K562 (cell line): ENCODE data around the gene NDUFAF2. TPM values are rescaled to one million over a fixed set of nuclear protein-coding genes. Genes with fewer than 3 reads are reported as not detected.
A peak's percentile ranks its signal among the peaks of the same experiment; 100 is the strongest.

Experiments used
- ARHGAP35 ChIP-seq: fragments of 450-650 bp; IDR thresholded peaks from 2 replicates; pipeline ENCODE4 v1.6.1; 2018; ENCODE audit not compliant: partially characterized antibody
- ATF3 ChIP-seq, 2 experiments: fragments of 450-650 bp in 1 of 2; sonication (generic) in 1 of 2; formaldehyde crosslinking in 1 of 2; IDR thresholded peaks in 1 of 2; conservative IDR thresholded peaks in 1 of 2; 2 replicates each; pipeline versions ENCODE4 v1.6.1 to v1.8.1; 2016 to 2023; ENCODE audit warnings: mild to moderate bottlenecking in 2 of 2, moderate library complexity in 2 of 2, inconsistent platforms in 1 of 2, missing genetic modification reagents in 1 of 2
- ATF7 ChIP-seq: fragments of 450-650 bp; IDR thresholded peaks from 2 replicates; pipeline ENCODE4 v1.7.1; 2014; ENCODE audit warnings: mild to moderate bottlenecking, moderate library complexity
- BRD4 ChIP-seq: fragments of 200-600 bp; sonication (generic); IDR thresholded peaks from 2 replicates; pipeline ENCODE4 v1.6.1; 2017; ENCODE audit warnings: inconsistent platforms
- CREB1 ChIP-seq, 2 experiments: sonication (generic) in 1 of 2; formaldehyde crosslinking in 1 of 2; IDR thresholded peaks; 2 replicates each; pipeline versions ENCODE4 v1.6.1 to v1.8.0; 2012 to 2022; ENCODE audit warnings: inconsistent platforms in 1 of 2, mild to moderate bottlenecking in 1 of 2, missing genetic modification reagents in 1 of 2, moderate library complexity in 1 of 2
- ETV5 ChIP-seq: sonication (generic); formaldehyde crosslinking; IDR thresholded peaks from 2 replicates; pipeline ENCODE4 v1.4.0; 2020; ENCODE audit warnings: low read depth, mild to moderate bottlenecking, missing genetic modification reagents
- FOXA3 ChIP-seq, 2 experiments: fragments of 450-650 bp in 1 of 2; sonication (generic) in 1 of 2; formaldehyde crosslinking; IDR thresholded peaks in 1 of 2; conservative IDR thresholded peaks in 1 of 2; 2 replicates each; pipeline versions ENCODE4 v1.4.0 to v1.8.0; 2020 to 2022; ENCODE audit warnings: mild to moderate bottlenecking in 2 of 2, missing genetic modification reagents in 1 of 2
- HNRNPUL1 ChIP-seq: fragments of 200-400 bp; formaldehyde crosslinking; IDR thresholded peaks from 2 replicates; pipeline ENCODE4 v1.6.1; 2017; ENCODE audit warnings: low read length
- ID3 ChIP-seq, 2 experiments: fragments of 250-450 bp in 1 of 2; fragments of 450-650 bp in 1 of 2; sonication (Bioruptor Pico) in 1 of 2; IDR thresholded peaks; 2 replicates each; pipeline versions ENCODE4 v1.6.1 to v1.8.0; 2016 to 2021; ENCODE audit warnings: mild to moderate bottlenecking in 2 of 2, moderate library complexity in 2 of 2, missing compliant biosample characterization in 1 of 2, missing genetic modification characterization in 1 of 2
- MBD2 ChIP-seq: sonication (generic); IDR thresholded peaks from 2 replicates; pipeline ENCODE4 v1.6.1; 2016; ENCODE audit warnings: low read depth, borderline replicate concordance
- NR3C1 ChIP-seq: sonication (generic); formaldehyde crosslinking; IDR thresholded peaks from 2 replicates; pipeline ENCODE4 v1.8.1; 2022; ENCODE audit warnings: missing genetic modification reagents
- PHF8 ChIP-seq: fragments of 200-600 bp; sonication (generic); IDR thresholded peaks from 2 replicates; pipeline ENCODE4 v1.6.1; 2012; ENCODE audit warnings: mixed run types, mild to moderate bottlenecking, inconsistent platforms, low read length, moderate library complexity, borderline replicate concordance
- RBBP5 ChIP-seq: fragments of 200-600 bp; sonication (generic); IDR thresholded peaks from 2 replicates; pipeline ENCODE4 v1.6.1; 2012; ENCODE audit warnings: borderline replicate concordance, mild to moderate bottlenecking, low read length, control low read depth, inconsistent platforms; ENCODE audit not compliant: insufficient read depth, poor library complexity, severe bottlenecking
- SMAD3 ChIP-seq: fragments of 450-650 bp; formaldehyde crosslinking; conservative IDR thresholded peaks from 2 replicates; pipeline ENCODE4 v1.4.0; 2020; ENCODE audit warnings: mild to moderate bottlenecking
- TCF7L2 ChIP-seq: fragments of 150-350 bp; IDR thresholded peaks from 2 replicates; pipeline ENCODE4 v1.6.1; 2016; ENCODE audit warnings: low read depth, mild to moderate bottlenecking, low read length, moderate library complexity
- THRB ChIP-seq: fragments of 450-650 bp; formaldehyde crosslinking; conservative IDR thresholded peaks from 2 replicates; pipeline ENCODE4 v1.4.0; 2022; ENCODE audit warnings: mild to moderate bottlenecking, missing genetic modification characterization
- VEZF1 ChIP-seq: fragments of 200-800 bp; sonication (Bioruptor generic); IDR thresholded peaks from 2 replicates; pipeline ENCODE4 v1.6.1; 2017; ENCODE audit warnings: missing genetic modification characterization, missing compliant biosample characterization
- ZBTB8A ChIP-seq: fragments of 450-650 bp; IDR thresholded peaks from 2 replicates; pipeline ENCODE4 v1.6.1; 2018; ENCODE audit warnings: mild to moderate bottlenecking, moderate library complexity; ENCODE audit not compliant: partially characterized antibody
- ZC3H4 ChIP-seq: sonication (generic); formaldehyde crosslinking; IDR thresholded peaks from 2 replicates; pipeline ENCODE4 v1.9.0; 2021; ENCODE audit warnings: missing genetic modification reagents, borderline replicate concordance
- ZC3H8 ChIP-seq: fragments of 450-650 bp; IDR thresholded peaks from 2 replicates; pipeline ENCODE4 v1.6.1; 2017
- ZNF274 ChIP-seq: IDR thresholded peaks from 2 replicates; pipeline ENCODE4 v1.6.1; 2011; ENCODE audit warnings: low read depth, mild to moderate bottlenecking, low read length, moderate library complexity, borderline replicate concordance
- ZNF76 ChIP-seq: fragments of 250-450 bp; sonication (Bioruptor Pico); IDR thresholded peaks from 2 replicates; pipeline ENCODE4 v1.4.0; 2020; ENCODE audit warnings: mild to moderate bottlenecking, moderate library complexity, borderline replicate concordance
- ZNF77 ChIP-seq: fragments of 250-450 bp; sonication (Bioruptor Pico); IDR thresholded peaks from 2 replicates; pipeline ENCODE4 v1.5.0; 2020
- ZSCAN32 ChIP-seq: fragments of 450-650 bp; formaldehyde crosslinking; IDR thresholded peaks from 2 replicates; pipeline ENCODE4 v1.4.0; 2020; ENCODE audit warnings: mild to moderate bottlenecking, moderate library complexity
- polyA plus RNA-seq, 8 experiments: library from polyadenylated mRNA; depleted of rRNA in 4 of 8; stranded (reverse) in 5 of 8; unstranded in 3 of 8; fragments of >200 nt; fragmentation: Nextera tagmentation in 2 of 8; fragmentation: Illumina TruSeq in 1 of 8; extraction: Ambion mirVana in 2 of 8; extraction: Trizol in 1 of 8; gene quantifications; 2 replicates each; pipeline versions ENCODE4 v1.2.1 to v1.2.3, GENCODE V29; 2011 to 2014; ENCODE audit warnings: inconsistent platforms in 1 of 8, missing spikeins in 1 of 8
- total RNA-seq, 7 experiments: library from RNA; depleted of rRNA in 6 of 7; stranded (reverse); fragments of >200 nt in 6 of 7; fragmentation: Illumina TruSeq in 2 of 7; extraction: Trizol in 2 of 7; gene quantifications; 2 replicates each; pipeline versions ENCODE4 v1.2.1 to v1.2.3, GENCODE V29; 2011 to 2021; ENCODE audit warnings: low replicate concordance in 1 of 7

NDUFAF2 gene
- total and polyA plus RNA-seq, 9 of the 15 experiments (the other 6 are each of a cell fraction or from before 2014, with no cell fraction given), result 56.0 to 155 (median 95.9) TPM

GRCh38 chr5:60978968-60979367 is 34.0 kb downstream of the NDUFAF2 start (continued):
- no peak for TF ChIP-seq TCF7L2
- no peak for TF ChIP-seq NR3C1 (CRISPR knock-in tag)
- TF ChIP-seq ATF3 (IDR thresholded peaks at IDR 0.05), result no peak
- TF ChIP-seq ATF3 (CRISPR knock-in tag; conservative IDR thresholded peaks at IDR 0.05), result no peak
- no peak for TF ChIP-seq SMAD3 (CRISPR knock-in tag)
- TF ChIP-seq ZNF274, result no peak
- TF ChIP-seq ZNF77 (CRISPR knock-in tag), result no peak
- TF ChIP-seq CREB1 (IDR thresholded peaks at IDR 0.05), result peak; percentile 39; the same call in 1 of the 2 replicates
- no peak for TF ChIP-seq CREB1 (CRISPR knock-in tag; IDR thresholded peaks at IDR 0.05)
- TF ChIP-seq ETV5 (CRISPR knock-in tag), result no peak
- TF ChIP-seq ATF7, result 0 out of 2 replicates have a peak, but pooled peaks have one; percentile 36
- TF ChIP-seq BRD4, result no peak
- TF ChIP-seq PHF8, result no peak
- TF ChIP-seq RBBP5, result no peak
- TF ChIP-seq ZC3H4 (CRISPR knock-in tag), result no peak
- TF ChIP-seq ARHGAP35, result no peak
- 0 out of 2 replicates have a peak, but pooled peaks have one; percentile 22 for TF ChIP-seq VEZF1
- TF ChIP-seq ID3 (CRISPR knock-in tag; IDR thresholded peaks at IDR 0.05), result no peak
- no peak for TF ChIP-seq ID3 (tag; IDR thresholded peaks at IDR 0.05)
- no peak for TF ChIP-seq ZBTB8A
- no peak for TF ChIP-seq MBD2
- no peak for TF ChIP-seq ZC3H8
- TF ChIP-seq THRB (CRISPR knock-in tag), result no peak
- no peak for TF ChIP-seq HNRNPUL1
- TF ChIP-seq ZSCAN32, result no peak
- no peak for TF ChIP-seq FOXA3 (CRISPR knock-in tag; conservative IDR thresholded peaks at IDR 0.05 in 1 of 2, IDR thresholded peaks at IDR 0.05 in 1 of 2)
- TF ChIP-seq ZNF76 (CRISPR knock-in tag), result no peak
